H9 (cell line): Measurements from ENCODE around the gene CDC27. TPM values are rescaled to one million over a fixed set of nuclear protein-coding genes. Genes with fewer than 3 reads are reported as not detected.

Source experiments
- DNase-seq: peaks from one replicate; pipeline ENCODE4 v3.0.0-alpha.2; 2017
- H2AFZ ChIP-seq: one replicate; pipeline ENCODE4 v1.6.1; 2013; ENCODE audit warnings: mild to moderate bottlenecking, low read length, control low read depth, moderate library complexity
- H2AK5ac ChIP-seq: 2 replicates; pipeline ENCODE4 v1.6.1; 2013; ENCODE audit warnings: low read length, control low read depth, mixed read lengths; ENCODE audit not compliant: insufficient read length
- H2BK120ac ChIP-seq: one replicate; pipeline ENCODE4 v1.6.1; 2013; ENCODE audit warnings: low read depth, mild to moderate bottlenecking, low read length, control low read depth, inconsistent platforms; ENCODE audit not compliant: poor library complexity, severe bottlenecking
- H2BK12ac ChIP-seq: 2 replicates; pipeline ENCODE4 v1.6.1; 2013; ENCODE audit warnings: low read length, control low read depth, mixed read lengths, low read depth; ENCODE audit not compliant: insufficient read length
- H2BK15ac ChIP-seq: 2 replicates; pipeline ENCODE4 v1.6.1; 2013; ENCODE audit warnings: low read depth, low read length, control low read depth
- H2BK20ac ChIP-seq: one replicate; pipeline ENCODE4 v1.6.1; 2013; ENCODE audit warnings: low read depth, mild to moderate bottlenecking, low read length, control low read depth, inconsistent platforms; ENCODE audit not compliant: poor library complexity, severe bottlenecking
- H2BK5ac ChIP-seq: 2 replicates; pipeline ENCODE4 v1.6.1; 2013; ENCODE audit warnings: low read length, control low read depth, mixed read lengths; ENCODE audit not compliant: insufficient read length
- H3K14ac ChIP-seq: 2 replicates; pipeline ENCODE4 v1.6.1; 2013; ENCODE audit warnings: low read length, control low read depth; ENCODE audit not compliant: insufficient read depth
- H3K18ac ChIP-seq: 2 replicates; pipeline ENCODE4 v1.6.1; 2013; ENCODE audit warnings: low read depth, mild to moderate bottlenecking, mixed read lengths, low read length, control low read depth; ENCODE audit not compliant: insufficient read length
- H3K23ac ChIP-seq: 2 replicates; pipeline ENCODE4 v1.6.1; 2013; ENCODE audit warnings: low read length, control low read depth, mixed read lengths, low read depth; ENCODE audit not compliant: insufficient read length
- H3K23me2 ChIP-seq: 2 replicates; pipeline ENCODE4 v1.6.1; 2013; ENCODE audit warnings: low read depth, mild to moderate bottlenecking, mixed read lengths, low read length, control low read depth; ENCODE audit not compliant: insufficient read length, poor library complexity, severe bottlenecking
- H3K27ac ChIP-seq: 2 replicates; pipeline ENCODE4 v1.5.1; 2013; ENCODE audit warnings: low read length, control low read depth, mixed read lengths, low read depth; ENCODE audit not compliant: insufficient read length
- H3K27me3 ChIP-seq: 2 replicates; pipeline ENCODE4 v1.6.1; 2013; ENCODE audit warnings: low read length, control low read depth, inconsistent platforms; ENCODE audit not compliant: insufficient read depth
- H3K4ac ChIP-seq: 2 replicates; pipeline ENCODE4 v1.6.1; 2013; ENCODE audit warnings: low read depth, mild to moderate bottlenecking, control low read depth, inconsistent platforms, low read length, moderate library complexity
- H3K4me1 ChIP-seq: 2 replicates; pipeline ENCODE4 v1.6.1; 2013; ENCODE audit warnings: low read length, control low read depth, inconsistent platforms; ENCODE audit not compliant: insufficient read depth
- H3K4me2 ChIP-seq: 2 replicates; pipeline ENCODE4 v1.6.1; 2013; ENCODE audit warnings: low read length, control low read depth, mixed read lengths; ENCODE audit not compliant: insufficient read length, insufficient read depth
- H3K56ac ChIP-seq: 2 replicates; pipeline ENCODE4 v1.6.1; 2013; ENCODE audit warnings: low read depth, mild to moderate bottlenecking, mixed read lengths, low read length, control low read depth; ENCODE audit not compliant: insufficient read length
- H3K79me1 ChIP-seq: 2 replicates; pipeline ENCODE4 v1.6.1; 2013; ENCODE audit warnings: low read depth, mild to moderate bottlenecking, moderate library complexity, low read length, control low read depth, inconsistent platforms; ENCODE audit not compliant: insufficient read depth, poor library complexity, severe bottlenecking
- H3K79me2 ChIP-seq: 2 replicates; pipeline ENCODE4 v1.6.1; 2013; ENCODE audit warnings: low read length, control low read depth, inconsistent platforms; ENCODE audit not compliant: insufficient read depth
- H3K9ac ChIP-seq: 2 replicates; pipeline ENCODE4 v1.6.1; 2013; ENCODE audit warnings: low read length, control low read depth, mixed read lengths; ENCODE audit not compliant: insufficient read length; ENCODE audit errors: extremely low read depth
- H3K9me3 ChIP-seq: one replicate; pipeline ENCODE4 v1.6.1; 2013; ENCODE audit warnings: low read depth, low read length, inconsistent platforms; ENCODE audit not compliant: control insufficient read depth
- H3T11ph ChIP-seq: one replicate; pipeline ENCODE4 v1.6.1; 2013; ENCODE audit warnings: mild to moderate bottlenecking, low read length, control low read depth, inconsistent platforms
- H4K20me1 ChIP-seq: one replicate; pipeline ENCODE4 v1.6.1; 2013; ENCODE audit not compliant: control insufficient read depth, insufficient read length, insufficient read depth
- H4K5ac ChIP-seq: 2 replicates; pipeline ENCODE4 v1.6.1; 2013; ENCODE audit warnings: low read depth, mild to moderate bottlenecking, mixed read lengths, low read length, control low read depth; ENCODE audit not compliant: insufficient read length
- H4K8ac ChIP-seq: replicated peaks from 2 replicates; pipeline ENCODE4 v1.6.1; 2013; ENCODE audit warnings: low read length, control low read depth, mixed read lengths, low read depth; ENCODE audit not compliant: insufficient read length
- H4K91ac ChIP-seq: 2 replicates; pipeline ENCODE4 v1.6.1; 2013; ENCODE audit warnings: low read depth, mild to moderate bottlenecking, moderate library complexity, mixed read lengths, low read length, control low read depth; ENCODE audit not compliant: insufficient read length
- H3K27ac Mint-ChIP-seq, 3 experiments: 2 replicates in 2 of 3; 3 replicates in 1 of 3; pipeline ENCODE4 v1.8.0; 2020 to 2021; ENCODE audit warnings: mixed read lengths in 3 of 3, mild to moderate bottlenecking in 1 of 3, moderate library complexity in 1 of 3
- H3K27me3 Mint-ChIP-seq: 2 replicates; pipeline ENCODE4 v1.8.0; 2021; ENCODE audit warnings: low read depth, mild to moderate bottlenecking, moderate library complexity, mixed read lengths
- H3K36me3 Mint-ChIP-seq, 3 experiments: 2 replicates in 2 of 3; 3 replicates in 1 of 3; pipeline ENCODE4 v1.8.0; 2020 to 2021; ENCODE audit warnings: low read depth in 3 of 3, mixed read lengths in 3 of 3; ENCODE audit not compliant: insufficient read depth in 1 of 3
- H3K4me1 Mint-ChIP-seq, 2 experiments: 2 replicates each; pipeline ENCODE4 v1.8.0; 2020; ENCODE audit warnings: mixed read lengths in 2 of 2
- H3K4me3 Mint-ChIP-seq, 2 experiments: 2 replicates in 1 of 2; 3 replicates in 1 of 2; pipeline ENCODE4 v1.8.0; 2020 to 2021; ENCODE audit warnings: mild to moderate bottlenecking in 2 of 2, mixed read lengths in 2 of 2, moderate library complexity in 1 of 2
- H3K9me3 Mint-ChIP-seq, 2 experiments: 2 replicates in 1 of 2; 3 replicates in 1 of 2; pipeline ENCODE4 v1.8.0; 2020; ENCODE audit warnings: mild to moderate bottlenecking in 2 of 2, mixed read lengths in 2 of 2, moderate library complexity in 1 of 2
- WGBS: extraction: QIAGEN DNeasy Blood & Tissue Kit; methylation state at CpG from one replicate; pipeline ENCODE4 v1.1.7; 2013; ENCODE audit warnings: missing lambda C conversion rate, low lambda C conversion rate, mixed read lengths; ENCODE audit not compliant: insufficient read length; ENCODE audit errors: extremely low coverage; 5-methylcytosine and 5-hydroxymethylcytosine counted together
- total RNA-seq: library from RNA; stranded (reverse); gene quantifications from 2 replicates; pipeline ENCODE4 v1.2.1, GENCODE V29; 2021
- TF ChIP-seq, protein P1 (sequence below): fragments of 200-600 bp; sonication (generic); conservative IDR thresholded peaks from 3 replicates; pipeline ENCODE4 v1.8.0; 2021; ENCODE audit warnings: antibody characterized with exemption, mild to moderate bottlenecking

Gene CDC27
- total RNA-seq, 1 experiment from 2014 or later: 82.5 TPM

DNA sequence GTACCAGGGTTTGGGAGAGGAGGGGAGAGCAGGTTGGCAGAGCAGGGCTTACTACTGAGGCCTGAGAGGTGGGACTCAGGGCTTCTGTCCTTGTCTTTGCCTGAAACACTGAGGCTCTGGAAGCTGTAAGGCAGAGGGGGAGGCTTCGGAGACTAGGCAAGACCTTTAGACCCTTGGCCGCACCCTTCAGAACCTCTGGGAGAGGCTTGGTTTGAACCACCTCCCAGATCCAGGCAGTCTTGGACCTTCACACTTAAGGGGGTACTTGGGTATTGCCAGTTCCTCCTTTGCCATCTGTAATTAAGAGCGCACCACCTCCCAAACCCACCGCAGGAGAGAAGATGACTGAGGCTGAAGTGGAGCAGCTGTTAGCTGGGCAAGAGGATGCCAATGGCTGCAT lies 33.0 kb upstream of the CDC27 start:
- no peak overlapping the region for H2BK12ac ChIP-seq
- peaks cover 13 to 22% of the 10 kb centered on the region in 2 experiments for H3K9me3 Mint-ChIP-seq
- no peak overlapping the region for H3K4me3 Mint-ChIP-seq
- H4K5ac ChIP-seq: no peak overlapping the region
- no peak overlapping the region for H2AK5ac ChIP-seq
- no peaks in the 10 kb centered on the region for H3K9me3 ChIP-seq
- no peak overlapping the region for H3K4ac ChIP-seq
- H3T11ph ChIP-seq: no peak overlapping the region
- H2BK15ac ChIP-seq: no peak overlapping the region
- no peak overlapping the region for H3K23ac ChIP-seq
- no peak overlapping the region for H4K8ac ChIP-seq
- no peaks in the 10 kb centered on the region for H3K23me2 ChIP-seq
- no peak overlapping the region for H3K27ac Mint-ChIP-seq
- TF ChIP-seq, protein P1, sequence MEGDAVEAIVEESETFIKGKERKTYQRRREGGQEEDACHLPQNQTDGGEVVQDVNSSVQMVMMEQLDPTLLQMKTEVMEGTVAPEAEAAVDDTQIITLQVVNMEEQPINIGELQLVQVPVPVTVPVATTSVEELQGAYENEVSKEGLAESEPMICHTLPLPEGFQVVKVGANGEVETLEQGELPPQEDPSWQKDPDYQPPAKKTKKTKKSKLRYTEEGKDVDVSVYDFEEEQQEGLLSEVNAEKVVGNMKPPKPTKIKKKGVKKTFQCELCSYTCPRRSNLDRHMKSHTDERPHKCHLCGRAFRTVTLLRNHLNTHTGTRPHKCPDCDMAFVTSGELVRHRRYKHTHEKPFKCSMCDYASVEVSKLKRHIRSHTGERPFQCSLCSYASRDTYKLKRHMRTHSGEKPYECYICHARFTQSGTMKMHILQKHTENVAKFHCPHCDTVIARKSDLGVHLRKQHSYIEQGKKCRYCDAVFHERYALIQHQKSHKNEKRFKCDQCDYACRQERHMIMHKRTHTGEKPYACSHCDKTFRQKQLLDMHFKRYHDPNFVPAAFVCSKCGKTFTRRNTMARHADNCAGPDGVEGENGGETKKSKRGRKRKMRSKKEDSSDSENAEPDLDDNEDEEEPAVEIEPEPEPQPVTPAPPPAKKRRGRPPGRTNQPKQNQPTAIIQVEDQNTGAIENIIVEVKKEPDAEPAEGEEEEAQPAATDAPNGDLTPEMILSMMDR: no peak
- peaks cover 5% of the 10 kb centered on the region; the same call in 1 of the 2 replicates for H3K4me1 ChIP-seq
- no peak overlapping the region for H3K9ac ChIP-seq
- H3K36me3 Mint-ChIP-seq: peaks cover 0 to 13% (median 9%) of the 10 kb centered on the region in 3 experiments; a peak in 4 of 7 replicates
- no peak overlapping the region for H3K56ac ChIP-seq
- no peaks in the 10 kb centered on the region for H4K20me1 ChIP-seq
- H2BK5ac ChIP-seq: no peak overlapping the region
- H3K14ac ChIP-seq: no peak overlapping the region
- no peaks in the 10 kb centered on the region for H3K79me2 ChIP-seq
- no peak overlapping the region for H2AFZ ChIP-seq
- no peak overlapping the region for H4K91ac ChIP-seq
- peaks cover 30% of the 10 kb centered on the region for H3K27me3 Mint-ChIP-seq
- H3K27me3 ChIP-seq: no peaks in the 10 kb centered on the region
- H3K4me2 ChIP-seq: no peak overlapping the region
- no peaks in the 10 kb centered on the region for H3K79me1 ChIP-seq
- H3K4me1 Mint-ChIP-seq: peaks cover 20 to 21% of the 10 kb centered on the region in 2 experiments
- H2BK120ac ChIP-seq: no peak overlapping the region
- no peak overlapping the region for H3K27ac ChIP-seq
- no CpG with 5 or more reads among the region's 4 CpGs for WGBS
- H3K18ac ChIP-seq: no peak overlapping the region
- no peak overlapping the region for H2BK20ac ChIP-seq
- no peak for DNase-seq
